ENCODE results near the gene SNRNP35. TPM values are rescaled to one million over a fixed set of nuclear protein-coding genes. Genes with fewer than 3 reads are reported as not detected.

The SNRNP35 gene
- total and polyA plus RNA-seq, 4 donors: 19.3 to 67.0 (median 20.5) TPM

GRCh38 chr12:123494124-123494851 is 36.3 kb downstream of the SNRNP35 start:
- DNase-seq: no peak
- Histone ChIP-seq H3K27me3 (ENCODE audit: control insufficient read depth in 3 of 3, insufficient read depth in 3 of 3, low read length in 2 of 3) (no peaks in the 10 kb centered on the region), H3K4me1 (ENCODE audit: control insufficient read depth in 5 of 5, insufficient read depth in 5 of 5, low read length in 5 of 5) (peaks cover 0 to 2% (median 0%) of the 10 kb centered on the region in 5 donors), H3K4me3 (no peak overlapping the region), H3K9me3 (ENCODE audit: control insufficient read depth in 4 of 4, insufficient read depth in 3 of 4, low read length in 3 of 4) (no peaks in the 10 kb centered on the region), H3K27ac (ENCODE audit: low read depth in 1 of 2, low read length in 1 of 2) (no peak overlapping the region), H3K36me3 (ENCODE audit: control insufficient read depth in 4 of 4, insufficient read depth in 4 of 4, low read length in 4 of 4) (peaks cover 2 to 20% (median 12%) of the 10 kb centered on the region in 4 donors), H3K9ac (ENCODE audit: insufficient read depth in 1 of 2, low read length in 2 of 2) (no peak overlapping the region)
- 93 to 94% methylated on average over 18 of the region's 18 CpGs for WGBS, 2 donors
- no peak for TF ChIP-seq CTCF (IDR thresholded peaks at IDR 0.05; ENCODE audit: control extremely low read depth, extremely low read depth)
- no peak for ATAC-seq (ENCODE audit: insufficient read depth, low FRiP score)

- 96 to 98% methylated on average over 7 of the region's 7 CpGs for WGBS, 2 donors
- no peak for TF ChIP-seq CTCF (IDR thresholded peaks at IDR 0.05; ENCODE audit: control extremely low read depth, extremely low read depth)
- peaks cover 0 to 20% (median 12%) of the 10 kb centered on the region in 4 donors for H3K36me3 ChIP-seq (ENCODE audit: control insufficient read depth in 4 of 4, insufficient read depth in 4 of 4, low read length in 4 of 4)
- ATAC-seq (ENCODE audit: insufficient read depth, low FRiP score) (no peak), DNase-seq (no peak)
- no peak overlapping the region for H3K27ac ChIP-seq (ENCODE audit: low read depth in 1 of 2, low read length in 1 of 2)
- H3K4me1 ChIP-seq (ENCODE audit: control insufficient read depth in 5 of 5, insufficient read depth in 5 of 5, low read length in 5 of 5): no peaks in the 10 kb centered on the region
- no peaks in the 10 kb centered on the region for H3K27me3 ChIP-seq (ENCODE audit: control insufficient read depth in 3 of 3, insufficient read depth in 3 of 3, low read length in 2 of 3)
- H3K4me3 ChIP-seq: no peak overlapping the region
- H3K9me3 ChIP-seq (ENCODE audit: control insufficient read depth in 4 of 4, insufficient read depth in 3 of 4, low read length in 3 of 4): no peaks in the 10 kb centered on the region
- H3K9ac ChIP-seq (ENCODE audit: insufficient read depth in 1 of 2, low read length in 2 of 2): no peak overlapping the region
Observed at GRCh38 chr12:123497065-123497464, 39.1 kb downstream of the SNRNP35 start.

- Histone ChIP-seq H3K9me3 (ENCODE audit: control insufficient read depth in 4 of 4, insufficient read depth in 3 of 4, low read length in 3 of 4) (no peaks in the 10 kb centered on the region), H3K36me3 (ENCODE audit: control insufficient read depth in 4 of 4, insufficient read depth in 4 of 4, low read length in 4 of 4) (peaks cover 0 to 20% (median 12%) of the 10 kb centered on the region in 4 donors), H3K27ac (ENCODE audit: low read depth in 1 of 2, low read length in 1 of 2) (no peak overlapping the region), H3K4me3 (no peak overlapping the region), H3K27me3 (ENCODE audit: control insufficient read depth in 3 of 3, insufficient read depth in 3 of 3, low read length in 2 of 3) (no peaks in the 10 kb centered on the region), H3K9ac (ENCODE audit: insufficient read depth in 1 of 2, low read length in 2 of 2) (no peak overlapping the region), H3K4me1 (ENCODE audit: control insufficient read depth in 5 of 5, insufficient read depth in 5 of 5, low read length in 5 of 5) (no peaks in the 10 kb centered on the region)
- ATAC-seq (ENCODE audit: insufficient read depth, low FRiP score): no peak
- DNase-seq: no peak
- WGBS, 2 donors: 92% methylated on average over 13 of the region's 13 CpGs
- no peak for TF ChIP-seq CTCF (IDR thresholded peaks at IDR 0.05; ENCODE audit: control extremely low read depth, extremely low read depth)
Observed at GRCh38 chr12:123498126-123498825, 40.3 kb downstream of the SNRNP35 start.
